Liver (tissue), 9 donors: ENCODE measurements around the gene PTPN23. TPM values are rescaled to one million over a fixed set of nuclear protein-coding genes. Genes with fewer than 3 reads are reported as not detected.

Experiments
- DNase-seq: peaks from one replicate; pipeline ENCODE4 v3.0.0-alpha.2; 2017; ENCODE audit warnings: low spot score
- H3K27ac ChIP-seq, 2 donors: one replicate each; pipeline ENCODE4 v1.7.0; 2013; ENCODE audit warnings: inconsistent platforms in 2 of 2, low read length in 2 of 2, control low read depth in 1 of 2, low read depth in 1 of 2, mild to moderate bottlenecking in 1 of 2
- H3K27me3 ChIP-seq, 4 donors: one replicate each; pipeline versions ENCODE4 v1.6.1 to v1.7.0; 2013; ENCODE audit warnings: low read length in 3 of 4, inconsistent platforms in 1 of 4, mild to moderate bottlenecking in 1 of 4, moderate library complexity in 1 of 4; ENCODE audit not compliant: control insufficient read depth in 4 of 4, insufficient read depth in 4 of 4
- H3K36me3 ChIP-seq, 4 donors: one replicate each; pipeline versions ENCODE4 v1.6.1 to v1.7.0; 2013; ENCODE audit warnings: low read length in 3 of 4, mild to moderate bottlenecking in 3 of 4, low read depth in 1 of 4, moderate library complexity in 1 of 4; ENCODE audit not compliant: control insufficient read depth in 4 of 4, insufficient read depth in 3 of 4
- H3K4me1 ChIP-seq, 4 donors: one replicate each; pipeline versions ENCODE4 v1.6.1 to v1.7.0; 2013; ENCODE audit warnings: low read length in 3 of 4, mild to moderate bottlenecking in 3 of 4, moderate library complexity in 1 of 4; ENCODE audit not compliant: control insufficient read depth in 4 of 4, insufficient read depth in 4 of 4
- H3K4me3 ChIP-seq, 3 donors: one replicate each; pipeline versions ENCODE4 v1.6.1 to v1.7.0; 2013; ENCODE audit warnings: low read length in 3 of 3, control low read depth in 1 of 3, low read depth in 1 of 3, mild to moderate bottlenecking in 1 of 3
- H3K9ac ChIP-seq, 2 donors: one replicate each; pipeline ENCODE4 v1.7.0; 2013; ENCODE audit warnings: low read length in 2 of 2, mild to moderate bottlenecking in 2 of 2, moderate library complexity in 2 of 2, control low read depth in 1 of 2, low read depth in 1 of 2
- H3K9me3 ChIP-seq, 4 donors: one replicate each; pipeline versions ENCODE4 v1.6.1 to v1.7.0; 2013; ENCODE audit warnings: low read length in 3 of 4; ENCODE audit not compliant: control insufficient read depth in 4 of 4
- ATF3 ChIP-seq: IDR thresholded peaks from 2 replicates; pipeline ENCODE4 v1.6.1; 2016; ENCODE audit warnings: antibody characterized with exemption
- EGR1 ChIP-seq, 2 donors: IDR thresholded peaks; 2 replicates each; pipeline ENCODE4 v1.6.1; 2016 to 2018; ENCODE audit warnings: antibody characterized with exemption in 2 of 2, low read depth in 2 of 2
- FOXA1 ChIP-seq: IDR thresholded peaks from 2 replicates; pipeline ENCODE4 v1.6.1; 2016; ENCODE audit warnings: antibody characterized with exemption
- FOXA2 ChIP-seq: IDR thresholded peaks from 2 replicates; pipeline ENCODE4 v1.6.1; 2016; ENCODE audit warnings: antibody characterized with exemption
- HNF4A ChIP-seq, 2 donors: conservative IDR thresholded peaks; 2 replicates each; pipeline ENCODE4 v1.6.1; 2016; ENCODE audit warnings: antibody characterized with exemption in 2 of 2, mild to moderate bottlenecking in 2 of 2
- JUND ChIP-seq, 2 donors: IDR thresholded peaks; 2 replicates each; pipeline ENCODE4 v1.6.1; 2016; ENCODE audit warnings: antibody characterized with exemption in 2 of 2
- NR2F2 ChIP-seq: IDR thresholded peaks from 2 replicates; pipeline ENCODE4 v1.6.1; 2016; ENCODE audit warnings: antibody characterized with exemption
- RAD21 ChIP-seq, 2 donors: IDR thresholded peaks; 2 replicates each; pipeline ENCODE4 v1.6.1; 2016; ENCODE audit warnings: antibody characterized with exemption in 2 of 2, mild to moderate bottlenecking in 2 of 2
- RXRA ChIP-seq, 2 donors: IDR thresholded peaks; 2 replicates each; pipeline ENCODE4 v1.6.1; 2017 to 2018; ENCODE audit warnings: antibody characterized with exemption in 2 of 2, mild to moderate bottlenecking in 1 of 2
- SP1 ChIP-seq: IDR thresholded peaks from 2 replicates; pipeline ENCODE4 v1.6.1; 2018; ENCODE audit warnings: antibody characterized with exemption, mild to moderate bottlenecking
- TAF1 ChIP-seq: conservative IDR thresholded peaks from 2 replicates; pipeline ENCODE4 v1.6.1; 2016; ENCODE audit warnings: antibody characterized with exemption, mild to moderate bottlenecking
- ZBTB33 ChIP-seq: IDR thresholded peaks from 2 replicates; pipeline ENCODE4 v1.6.1; 2016; ENCODE audit warnings: antibody characterized with exemption
- WGBS: extraction: QIAGEN DNeasy Blood & Tissue Kit; methylation state at CpG from one replicate; pipeline ENCODE4 v1.1.7; 2013; 5-methylcytosine and 5-hydroxymethylcytosine counted together
- polyA plus RNA-seq, 2 donors: library from polyadenylated mRNA; stranded (reverse) in 1 of 2; unstranded in 1 of 2; fragments of 200-250 nt in 1 of 2; fragments of >200 nt in 1 of 2; fragmentation: Nextera tagmentation in 1 of 2; extraction: Ambion mirVana in 1 of 2; gene quantifications; one replicate each; pipeline versions ENCODE4 v1.2.1 to v1.2.3, GENCODE V29; 2013 to 2015
- total RNA-seq, 2 donors: library from RNA; depleted of rRNA; stranded (reverse); fragments of >200 nt; gene quantifications; one replicate each; pipeline ENCODE4 v1.2.3, GENCODE V29; 2014
- TF ChIP-seq, protein P1 (sequence below): IDR thresholded peaks from 2 replicates; pipeline ENCODE4 v1.6.1; 2016; ENCODE audit warnings: antibody characterized with exemption, mild to moderate bottlenecking
- TF ChIP-seq, protein P2 (sequence below): IDR thresholded peaks from 2 replicates; pipeline ENCODE4 v1.6.1; 2016; ENCODE audit warnings: antibody characterized with exemption
- donor health status: healthy.
- donor health status: healthy.
- donor health status: healthy.
- donor health status: healthy.
- donor health status: healthy.

The PTPN23 gene
- total and polyA plus RNA-seq, 4 donors: 3.8 to 84.4 (median 11.5) TPM

DNA sequence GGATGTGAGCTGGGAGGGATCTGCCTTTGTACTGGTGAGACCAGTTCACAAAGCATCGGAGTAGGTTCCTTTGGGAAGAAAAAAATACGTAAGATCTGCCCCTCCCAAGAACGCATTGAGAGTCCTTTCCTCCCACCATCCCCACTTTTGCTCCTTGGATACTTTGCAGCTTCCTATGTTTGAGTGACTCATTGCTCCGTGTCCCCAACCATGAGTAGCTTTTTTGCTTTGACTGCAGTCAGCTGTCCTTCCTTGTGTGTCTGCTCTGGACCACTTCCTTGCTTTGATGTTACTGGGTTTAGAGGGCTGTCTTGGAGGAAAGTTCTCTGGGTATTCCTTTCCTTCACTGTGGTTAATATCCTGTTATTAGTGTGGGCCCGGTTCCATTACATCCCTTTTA lies 43.2 kb upstream of the PTPN23 start (continued):
- TF ChIP-seq, protein P1, sequence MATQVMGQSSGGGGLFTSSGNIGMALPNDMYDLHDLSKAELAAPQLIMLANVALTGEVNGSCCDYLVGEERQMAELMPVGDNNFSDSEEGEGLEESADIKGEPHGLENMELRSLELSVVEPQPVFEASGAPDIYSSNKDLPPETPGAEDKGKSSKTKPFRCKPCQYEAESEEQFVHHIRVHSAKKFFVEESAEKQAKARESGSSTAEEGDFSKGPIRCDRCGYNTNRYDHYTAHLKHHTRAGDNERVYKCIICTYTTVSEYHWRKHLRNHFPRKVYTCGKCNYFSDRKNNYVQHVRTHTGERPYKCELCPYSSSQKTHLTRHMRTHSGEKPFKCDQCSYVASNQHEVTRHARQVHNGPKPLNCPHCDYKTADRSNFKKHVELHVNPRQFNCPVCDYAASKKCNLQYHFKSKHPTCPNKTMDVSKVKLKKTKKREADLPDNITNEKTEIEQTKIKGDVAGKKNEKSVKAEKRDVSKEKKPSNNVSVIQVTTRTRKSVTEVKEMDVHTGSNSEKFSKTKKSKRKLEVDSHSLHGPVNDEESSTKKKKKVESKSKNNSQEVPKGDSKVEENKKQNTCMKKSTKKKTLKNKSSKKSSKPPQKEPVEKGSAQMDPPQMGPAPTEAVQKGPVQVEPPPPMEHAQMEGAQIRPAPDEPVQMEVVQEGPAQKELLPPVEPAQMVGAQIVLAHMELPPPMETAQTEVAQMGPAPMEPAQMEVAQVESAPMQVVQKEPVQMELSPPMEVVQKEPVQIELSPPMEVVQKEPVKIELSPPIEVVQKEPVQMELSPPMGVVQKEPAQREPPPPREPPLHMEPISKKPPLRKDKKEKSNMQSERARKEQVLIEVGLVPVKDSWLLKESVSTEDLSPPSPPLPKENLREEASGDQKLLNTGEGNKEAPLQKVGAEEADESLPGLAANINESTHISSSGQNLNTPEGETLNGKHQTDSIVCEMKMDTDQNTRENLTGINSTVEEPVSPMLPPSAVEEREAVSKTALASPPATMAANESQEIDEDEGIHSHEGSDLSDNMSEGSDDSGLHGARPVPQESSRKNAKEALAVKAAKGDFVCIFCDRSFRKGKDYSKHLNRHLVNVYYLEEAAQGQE: no peak
- TF ChIP-seq, protein P2, sequence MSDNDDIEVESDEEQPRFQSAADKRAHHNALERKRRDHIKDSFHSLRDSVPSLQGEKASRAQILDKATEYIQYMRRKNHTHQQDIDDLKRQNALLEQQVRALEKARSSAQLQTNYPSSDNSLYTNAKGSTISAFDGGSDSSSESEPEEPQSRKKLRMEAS: no peak

DNA sequence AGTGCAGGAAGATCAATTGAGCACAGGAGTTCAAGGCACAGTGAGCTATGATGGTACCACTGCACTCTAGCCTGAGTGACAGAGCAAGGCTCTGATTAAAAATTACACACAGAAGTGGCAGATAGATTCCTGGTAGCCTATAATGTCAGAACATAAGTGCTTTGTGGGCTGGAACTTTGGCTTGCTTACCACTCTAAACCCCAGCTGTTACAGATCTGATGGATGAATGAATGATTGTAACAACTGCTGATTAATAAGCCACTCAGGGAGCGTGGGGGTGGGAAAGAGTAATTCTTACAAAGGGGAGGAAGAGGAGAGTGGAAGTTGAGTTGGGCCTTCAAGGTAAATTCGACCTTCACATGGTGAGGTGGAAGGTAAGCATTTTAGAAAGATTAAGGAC lies 40.9 kb upstream of the PTPN23 start:
- no peak overlapping the region for H3K4me3 ChIP-seq
- WGBS: 98% methylated on average over 2 of the region's 2 CpGs
- no peak overlapping the region for H3K27ac ChIP-seq
- H3K27me3 ChIP-seq: no peaks in the 10 kb centered on the region
- no peaks in the 10 kb centered on the region for H3K9me3 ChIP-seq
- H3K36me3 ChIP-seq: peaks cover 16 to 46% (median 33%) of the 10 kb centered on the region in 4 donors
- H3K4me1 ChIP-seq: peaks cover 0 to 14% (median 12%) of the 10 kb centered on the region in 4 donors
- no peak overlapping the region for H3K9ac ChIP-seq
- DNase-seq: no peak
- TF ChIP-seq, protein P2: no peak
- no peak for TF ChIP-seq SP1
- TF ChIP-seq RXRA (IDR thresholded peaks at IDR 0.05): no peak
- no peak for TF ChIP-seq ATF3
- TF ChIP-seq RAD21 (IDR thresholded peaks at IDR 0.05): no peak
- no peak for TF ChIP-seq FOXA1
- no peak for TF ChIP-seq HNF4A (conservative IDR thresholded peaks at IDR 0.05)
- TF ChIP-seq TAF1: no peak
- no peak for TF ChIP-seq ZBTB33
- TF ChIP-seq FOXA2: no peak
- TF ChIP-seq EGR1 (IDR thresholded peaks at IDR 0.05; ENCODE audit: low read depth in 2 of 2): no peak
- TF ChIP-seq JUND (IDR thresholded peaks at IDR 0.05): no peak

DNA sequence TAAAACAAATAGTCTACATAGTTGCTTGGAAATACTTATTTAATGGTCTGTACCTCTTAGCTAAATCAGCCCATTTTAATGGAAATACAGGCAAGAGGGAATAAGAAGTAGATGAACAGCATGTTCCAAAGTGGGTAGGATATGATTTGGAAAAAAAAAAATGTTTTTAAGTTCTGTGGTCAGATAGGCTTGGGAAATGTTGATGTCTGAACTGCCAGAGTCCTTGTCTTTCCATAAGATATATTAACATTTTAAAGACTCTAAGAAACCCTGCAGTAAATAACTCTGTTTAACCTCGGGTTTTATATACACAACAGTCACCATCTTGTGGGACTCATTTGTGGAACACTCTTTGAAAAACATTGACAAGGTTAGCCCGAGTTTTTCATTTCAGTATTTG lies 40.0 kb upstream of the PTPN23 start:
- no peak overlapping the region for H3K4me3 ChIP-seq
- 94% methylated on average over 2 of the region's 2 CpGs for WGBS

More for the DNA sequence above, 40.0 kb upstream of the PTPN23 start:
- no peaks in the 10 kb centered on the region for H3K9me3 ChIP-seq
- H3K9ac ChIP-seq: no peak overlapping the region
- no peak for DNase-seq
- peaks cover 19 to 40% (median 30%) of the 10 kb centered on the region in 4 donors for H3K36me3 ChIP-seq
- H3K27ac ChIP-seq: no peak overlapping the region
- H3K4me1 ChIP-seq: peaks cover 0 to 14% (median 12%) of the 10 kb centered on the region in 4 donors
- TF ChIP-seq HNF4A (conservative IDR thresholded peaks at IDR 0.05) (no peak), FOXA1 (no peak), ATF3 (no peak), NR2F2 (no peak), SP1 (no peak), TAF1 (no peak)
- no peaks in the 10 kb centered on the region for H3K27me3 ChIP-seq
